Right atrium auricular region (tissue), 2 donors: Measurements from ENCODE around the gene PTPRO. TPM values are rescaled to one million over a fixed set of nuclear protein-coding genes. Genes with fewer than 3 reads are reported as not detected.

Source experiments
- DNase-seq: peaks from one replicate; pipeline ENCODE4 v3.0.0-alpha.2; 2019; ENCODE audit warnings: low spot score
- H3K27ac ChIP-seq, 2 donors: fragments of 200-600 bp; sonication (generic); 1 replicate in 1 of 2; 2 replicates in 1 of 2; pipeline ENCODE4 v1.5.1; 2016 to 2019
- H3K27me3 ChIP-seq, 2 donors: fragments of 200-600 bp; sonication (generic); one replicate each; pipeline versions ENCODE4 v1.5.1 to v1.6.0; 2017 to 2019
- H3K36me3 ChIP-seq: fragments of 200-600 bp; sonication (generic); one replicate; pipeline ENCODE4 v1.5.1; 2016
- H3K4me1 ChIP-seq, 2 donors: fragments of 200-600 bp; sonication (generic); one replicate each; pipeline versions ENCODE4 v1.5.1 to v1.6.0; 2017 to 2019
- H3K4me3 ChIP-seq, 2 donors: fragments of 200-600 bp; sonication (generic); 1 replicate in 1 of 2; 2 replicates in 1 of 2; pipeline ENCODE4 v1.5.1; 2017 to 2019; ENCODE audit warnings: mild to moderate bottlenecking in 1 of 2, moderate library complexity in 1 of 2
- H3K9me3 ChIP-seq, 2 donors: fragments of 200-600 bp; sonication (generic); one replicate each; pipeline ENCODE4 v1.5.1; 2019
- CTCF ChIP-seq, 2 donors: fragments of 200-600 bp; sonication (generic); IDR thresholded peaks; one replicate each; pipeline ENCODE4 v1.5.1; 2019; ENCODE audit warnings: antibody characterized with exemption in 2 of 2
- total RNA-seq, 2 donors: library from RNA; depleted of rRNA; stranded (reverse); fragments of >200 nt; gene quantifications; one replicate each; pipeline ENCODE4 v1.1.0, GENCODE V29; 2016

The PTPRO gene
- total RNA-seq, 2 donors from 2014 or later = 0.30 to 2.9 TPM

GRCh38 chr12:15631007-15631715, 308.9 kb downstream of the PTPRO start:
- peaks cover 0 to 43% of the 10 kb centered on the region in 2 donors for H3K4me1 ChIP-seq
- no peak for DNase-seq
- H3K9me3 ChIP-seq = no peaks in the 10 kb centered on the region
- H3K4me3 ChIP-seq = peak overlapping the region in 1 of 2 donors; percentile 24
- peaks cover 5% of the 10 kb centered on the region for H3K36me3 ChIP-seq
- H3K27ac ChIP-seq = peak overlapping the region; percentile 83 to 95
- no peaks in the 10 kb centered on the region for H3K27me3 ChIP-seq
- no peak for TF ChIP-seq CTCF (IDR thresholded peaks at IDR 0.05)

- Histone ChIP-seq H3K27ac (peak overlapping the region; percentile 24 to 41), H3K4me1 (peaks cover 0 to 46% of the 10 kb centered on the region in 2 donors), H3K27me3 (no peaks in the 10 kb centered on the region), H3K4me3 (no peak overlapping the region), H3K9me3 (no peaks in the 10 kb centered on the region), H3K36me3 (peaks cover 5% of the 10 kb centered on the region)
- DNase-seq = no peak
- no peak for TF ChIP-seq CTCF (IDR thresholded peaks at IDR 0.05)
Observed at GRCh38 chr12:15632708-15633107, 310.4 kb downstream of the PTPRO start.

- Histone ChIP-seq H3K4me3 (no peak overlapping the region), H3K27me3 (no peaks in the 10 kb centered on the region), H3K4me1 (peaks cover 0 to 46% of the 10 kb centered on the region in 2 donors), H3K36me3 (peaks cover 5% of the 10 kb centered on the region), H3K9me3 (no peaks in the 10 kb centered on the region), H3K27ac (peak overlapping the region; percentile 24 to 41)
- DNase-seq = no peak
- TF ChIP-seq CTCF (IDR thresholded peaks at IDR 0.05) = no peak
Observed at GRCh38 chr12:15633201-15633600, 310.9 kb downstream of the PTPRO start.

GRCh38 chr12:15634010-15634683, 311.8 kb downstream of the PTPRO start:
- Histone ChIP-seq H3K36me3 (peaks cover 5% of the 10 kb centered on the region), H3K4me1 (peaks cover 0 to 38% of the 10 kb centered on the region in 2 donors)
- DNase-seq = no peak

More at GRCh38 chr12:15634010-15634683, 311.8 kb downstream of the PTPRO start:
- TF ChIP-seq CTCF (IDR thresholded peaks at IDR 0.05) = no peak
- Histone ChIP-seq H3K27me3 (no peaks in the 10 kb centered on the region), H3K4me3 (no peak overlapping the region), H3K27ac (peak overlapping the region; percentile 41 to 69), H3K9me3 (no peaks in the 10 kb centered on the region)
